BE2C (cell line): ENCODE results near the gene PCDHGA2.
"Not testable (repeated sequence)": the region's sequence is repeated elsewhere in the genome, so short reads cannot be mapped to it uniquely, and the experiment has no call there.

Source experiments
- DNase-seq: peaks from one replicate; pipeline ENCODE4 v3.0.0-alpha.2; 2020
- H3K27me3 ChIP-seq: fragments of 250-450 bp; sonication (Bioruptor Pico); 2 replicates; pipeline ENCODE4 v1.5.1; 2020; ENCODE audit warnings: mild to moderate bottlenecking
- H3K36me3 ChIP-seq: fragments of 250-450 bp; sonication (Bioruptor Pico); 2 replicates; pipeline ENCODE4 v1.5.1; 2020; ENCODE audit warnings: mild to moderate bottlenecking
- H3K4me1 ChIP-seq: fragments of 250-450 bp; sonication (Bioruptor Pico); 2 replicates; pipeline ENCODE4 v1.5.1; 2020
- H3K4me3 ChIP-seq: 2 replicates; pipeline ENCODE4 v1.5.1; 2011; ENCODE audit warnings: low read depth, low read length
- H3K9me3 ChIP-seq: fragments of 250-450 bp; sonication (Bioruptor Pico); 2 replicates; pipeline ENCODE4 v1.5.1; 2020
- CTCF ChIP-seq: IDR thresholded peaks from 2 replicates; pipeline ENCODE4 v1.5.1; 2012; ENCODE audit warnings: mild to moderate bottlenecking, low read depth, low read length

Gene PCDHGA2

GRCh38 chr5:141328231-141328630, 10.3 kb upstream of the PCDHGA2 start:
- DNase-seq, result no peak
- Histone ChIP-seq H3K4me3 (no peak overlapping the region), H3K4me1 (no peaks in the 10 kb centered on the region), H3K27me3 (no peaks in the 10 kb centered on the region), H3K9me3 (no peaks in the 10 kb centered on the region), H3K36me3 (no peaks in the 10 kb centered on the region)
- no peak for TF ChIP-seq CTCF

- peak; percentile 80 for TF ChIP-seq CTCF
- no peaks in the 10 kb centered on the region for H3K4me1 ChIP-seq
- H3K27me3 ChIP-seq, result no peaks in the 10 kb centered on the region
- peak within 1 kb of the TSS; percentile 66 for H3K4me3 ChIP-seq
- H3K9me3 ChIP-seq, result no peaks in the 10 kb centered on the region
- no peaks in the 10 kb centered on the region for H3K36me3 ChIP-seq
- DNase-seq, result peak; percentile 78
Observed at GRCh38 chr5:141330299-141331080, 8.1 kb upstream of the PCDHGA2 start, which contains the start of gene PCDHGA1. Gene PCDHGA1, plus strand, starts transcription at chr5:141330514.

- H3K4me3 ChIP-seq, H3K4me1 ChIP-seq, H3K27me3 ChIP-seq, H3K36me3 ChIP-seq, H3K9me3 ChIP-seq, DNase-seq: not testable (repeated sequence)
Observed at GRCh38 chr5:141332571-141332970, 6.0 kb upstream of the PCDHGA2 start.

GRCh38 chr5:141340781-141341354, 2.3 kb downstream of the PCDHGA2 start:
- not testable (repeated sequence) for H3K4me1 ChIP-seq, H3K27me3 ChIP-seq, DNase-seq, H3K4me3 ChIP-seq, H3K36me3 ChIP-seq, H3K9me3 ChIP-seq

- no peaks in the 10 kb centered on the region; the same call in 1 of the 2 replicates for H3K4me1 ChIP-seq
- DNase-seq, result no peak
- no peak overlapping the region for H3K4me3 ChIP-seq
- peaks cover 3% of the 10 kb centered on the region; the same call in 1 of the 2 replicates for H3K36me3 ChIP-seq
- peaks cover 4% of the 10 kb centered on the region for H3K9me3 ChIP-seq
- no peaks in the 10 kb centered on the region for H3K27me3 ChIP-seq
- no peak for TF ChIP-seq CTCF
Observed at GRCh38 chr5:141342773-141343172, 4.2 kb downstream of the PCDHGA2 start.

GRCh38 chr5:141343242-141343952, 4.8 kb downstream of the PCDHGA2 start, which contains the start of gene PCDHGA3:
Gene PCDHGA3, plus strand, starts transcription at chr5:141343829. Its CDS starts 205 bp downstream, at chr5:141344034.
- H3K4me3 ChIP-seq, result no peak within 1 kb of the TSS
- peaks cover 3% of the 10 kb centered on the region; the same call in 1 of the 2 replicates for H3K36me3 ChIP-seq
- H3K9me3 ChIP-seq, result peaks cover 4% of the 10 kb centered on the region
- H3K4me1 ChIP-seq, result no peaks in the 10 kb centered on the region; the same call in 1 of the 2 replicates
- peak; percentile 41 for DNase-seq
- no peaks in the 10 kb centered on the region for H3K27me3 ChIP-seq
- peak; percentile 68 for TF ChIP-seq CTCF
